SU-DHL-6 (cell line): ENCODE results near the gene TMEM212.

Source experiments
- CTCF ChIP-seq: fragments of 200-600 bp; sonication (generic); IDR thresholded peaks from one replicate; pipeline ENCODE4 v1.5.1; 2017; ENCODE audit warnings: antibody characterized with exemption, mild to moderate bottlenecking, low read length, moderate library complexity; ENCODE audit not compliant: insufficient read depth, poor library complexity, severe bottlenecking
- EZH2phosphoT487 ChIP-seq: fragments of 200-600 bp; sonication (generic), shearing (Covaris generic); conservative IDR thresholded peaks from 2 replicates; pipeline ENCODE4 v1.6.1; 2018; ENCODE audit warnings: mild to moderate bottlenecking, antibody characterized with exemption, low read length, moderate library complexity, mixed read lengths

DNA sequence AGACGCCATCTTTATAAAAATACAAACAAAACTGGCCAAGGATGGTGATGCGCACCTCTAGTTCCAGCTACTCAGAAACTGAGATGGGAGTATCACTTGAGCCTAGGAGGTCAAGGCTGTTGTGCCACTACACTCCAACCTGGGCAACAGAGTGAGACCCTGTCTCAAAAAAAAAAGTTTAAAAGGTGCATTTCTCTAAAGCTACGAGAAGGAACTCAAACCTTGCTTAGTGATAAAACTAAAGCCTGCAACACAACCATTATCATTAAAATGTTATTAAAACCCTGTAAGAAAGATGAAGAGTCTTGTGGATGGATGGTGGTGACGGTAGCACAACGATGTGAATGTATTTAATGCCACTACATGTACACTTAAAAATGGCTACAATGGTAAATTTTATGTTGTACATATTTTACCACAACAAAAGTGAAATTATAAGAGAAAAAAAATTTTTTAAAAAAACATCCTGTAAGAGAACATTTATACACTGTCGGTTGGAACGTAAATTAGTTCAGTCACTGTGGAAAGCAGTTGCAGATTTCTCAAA lies 35.9 kb upstream of the TMEM212 start:
- TF ChIP-seq CTCF (no peak), EZH2phosphoT487 (no peak)
